VCaP (cell line): ENCODE data around the gene CACNB2.

Experiments
- H3K27ac ChIP-seq: fragments of 450-650 bp; 2 replicates; pipeline ENCODE4 v1.5.1; 2017
- TF ChIP-seq, protein P1 (sequence below): fragments of 450-650 bp; conservative IDR thresholded peaks from 2 replicates; pipeline ENCODE4 v1.5.1; 2017; ENCODE audit warnings: mild to moderate bottlenecking, moderate library complexity

CACNB2 gene

GRCh38 chr10:18455086-18455884, 315.1 kb downstream of the CACNB2 start:
- TF ChIP-seq, protein P1, sequence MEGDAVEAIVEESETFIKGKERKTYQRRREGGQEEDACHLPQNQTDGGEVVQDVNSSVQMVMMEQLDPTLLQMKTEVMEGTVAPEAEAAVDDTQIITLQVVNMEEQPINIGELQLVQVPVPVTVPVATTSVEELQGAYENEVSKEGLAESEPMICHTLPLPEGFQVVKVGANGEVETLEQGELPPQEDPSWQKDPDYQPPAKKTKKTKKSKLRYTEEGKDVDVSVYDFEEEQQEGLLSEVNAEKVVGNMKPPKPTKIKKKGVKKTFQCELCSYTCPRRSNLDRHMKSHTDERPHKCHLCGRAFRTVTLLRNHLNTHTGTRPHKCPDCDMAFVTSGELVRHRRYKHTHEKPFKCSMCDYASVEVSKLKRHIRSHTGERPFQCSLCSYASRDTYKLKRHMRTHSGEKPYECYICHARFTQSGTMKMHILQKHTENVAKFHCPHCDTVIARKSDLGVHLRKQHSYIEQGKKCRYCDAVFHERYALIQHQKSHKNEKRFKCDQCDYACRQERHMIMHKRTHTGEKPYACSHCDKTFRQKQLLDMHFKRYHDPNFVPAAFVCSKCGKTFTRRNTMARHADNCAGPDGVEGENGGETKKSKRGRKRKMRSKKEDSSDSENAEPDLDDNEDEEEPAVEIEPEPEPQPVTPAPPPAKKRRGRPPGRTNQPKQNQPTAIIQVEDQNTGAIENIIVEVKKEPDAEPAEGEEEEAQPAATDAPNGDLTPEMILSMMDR, result no peak
- no peak overlapping the region for H3K27ac ChIP-seq

DNA sequence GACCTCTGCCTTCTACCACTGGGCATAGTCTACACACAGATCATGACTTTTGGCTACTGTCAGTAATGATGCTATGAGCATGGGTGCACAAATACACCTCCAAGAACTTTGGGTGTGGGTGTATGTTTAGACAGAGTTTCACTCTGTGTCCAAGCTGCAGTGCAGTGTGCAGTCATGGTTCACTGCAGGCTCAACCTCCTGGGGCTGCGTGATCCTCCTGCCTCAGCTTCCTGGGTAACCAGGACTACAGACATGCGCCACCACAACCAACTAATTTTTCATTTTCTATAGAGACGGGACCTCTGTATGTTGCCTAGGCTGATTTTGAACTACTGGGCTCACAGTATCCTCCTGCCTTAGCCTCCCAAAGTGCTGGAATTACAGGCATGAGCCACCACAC, 316.8 kb downstream of the CACNB2 start:
- TF ChIP-seq, protein P1, result no peak
- no peak overlapping the region for H3K27ac ChIP-seq

- no peak overlapping the region for H3K27ac ChIP-seq
- TF ChIP-seq, protein P1, result no peak
Observed at GRCh38 chr10:18460032-18460431, 319.8 kb downstream of the CACNB2 start.

- TF ChIP-seq, protein P1, result no peak
- no peak overlapping the region for H3K27ac ChIP-seq
Observed at GRCh38 chr10:18463673-18464211, 323.5 kb downstream of the CACNB2 start.

DNA sequence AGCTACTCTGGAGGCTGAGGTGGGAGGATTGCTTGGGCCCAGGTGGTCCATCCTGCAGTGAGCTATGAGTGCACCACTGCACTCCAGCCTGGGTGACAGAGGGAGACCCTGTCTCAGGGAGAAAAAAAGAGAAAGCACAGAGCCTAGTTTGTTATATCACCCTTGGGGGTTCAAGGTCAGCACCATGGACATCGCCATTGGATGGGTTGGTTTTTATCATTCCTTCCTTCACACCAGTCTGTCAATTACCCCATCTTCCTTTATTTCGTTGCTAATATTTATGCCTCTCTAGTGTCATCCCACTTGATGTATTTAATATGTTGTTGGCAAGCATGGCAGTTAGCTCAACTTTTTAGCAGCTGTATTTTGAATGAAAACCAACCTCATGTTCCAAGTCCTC, 328.9 kb downstream of the CACNB2 start:
- TF ChIP-seq, protein P1, result no peak
- no peak overlapping the region for H3K27ac ChIP-seq

- no peak overlapping the region for H3K27ac ChIP-seq
- TF ChIP-seq, protein P1, result peak; percentile 61
Observed at GRCh38 chr10:18472977-18473376, 332.8 kb downstream of the CACNB2 start.

DNA sequence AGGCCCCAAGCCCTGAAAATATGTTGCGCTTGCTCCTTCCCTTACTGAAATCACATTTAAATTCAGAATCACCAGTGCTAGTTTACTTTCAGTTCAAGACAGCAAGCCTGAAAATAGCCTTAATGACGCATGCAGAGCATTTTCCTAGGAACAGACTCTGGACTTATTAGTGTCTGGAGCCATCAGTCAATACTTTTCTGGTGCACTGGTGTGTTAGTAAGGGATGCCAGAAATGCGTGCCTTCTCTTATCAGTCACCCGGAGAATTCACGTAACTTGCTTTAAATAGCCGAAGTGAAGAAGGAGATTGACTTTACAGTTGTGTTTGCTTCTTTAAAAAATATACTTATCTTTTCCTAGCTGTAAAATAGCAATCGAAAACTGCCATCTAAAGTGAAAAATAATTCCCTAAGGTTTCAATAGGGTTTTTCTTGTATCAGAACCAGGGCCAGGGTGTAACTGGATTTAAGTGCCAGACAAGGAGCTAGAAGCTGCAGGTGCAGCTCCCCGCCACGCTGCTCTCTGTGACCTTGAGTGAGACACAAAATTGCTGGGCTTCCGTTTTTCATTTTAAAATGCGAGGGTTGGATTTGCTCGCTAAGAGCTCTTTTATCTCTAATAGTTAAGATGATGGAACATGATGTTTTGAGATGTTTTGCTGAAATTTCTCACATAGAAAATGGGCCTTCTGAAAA, 333.3 kb downstream of the CACNB2 start:
- no peak overlapping the region for H3K27ac ChIP-seq
- TF ChIP-seq, protein P1, result no peak
